Measurements from ENCODE around the gene PDGFD.

- TF ChIP-seq HDGF (IDR thresholded peaks at IDR 0.05; ENCODE audit: borderline replicate concordance) = no peak
- no peak for TF ChIP-seq FOXK2 (IDR thresholded peaks at IDR 0.05)
- TF ChIP-seq SUZ12 (IDR thresholded peaks at IDR 0.05) = no peak
- no peak for TF ChIP-seq FOXA1 (IDR thresholded peaks at IDR 0.05)
- no peak for TF ChIP-seq L3MBTL2 (conservative IDR thresholded peaks at IDR 0.05)
- no peak for TF ChIP-seq SP1 (IDR thresholded peaks at IDR 0.05)
- TF ChIP-seq FOXM1 (IDR thresholded peaks at IDR 0.05; ENCODE audit: borderline replicate concordance) = no peak
These were observed 17.5 kb downstream of the PDGFD start for GRCh38 chr11:104146421-104146820.
